Neural cell (in vitro differentiated cells): ENCODE measurements around the gene ANXA2. TPM values are rescaled to one million over a fixed set of nuclear protein-coding genes. Genes with fewer than 3 reads are reported as not detected.

Experiments used
- H2AFZ ChIP-seq: fragments of 200-600, 300-800 bp; sonication (generic), shearing (Covaris generic); 2 replicates; pipeline ENCODE4 v1.6.0; 2014; ENCODE audit warnings: low read depth, mild to moderate bottlenecking, antibody characterized with exemption, low read length, moderate library complexity
- H3F3A ChIP-seq: fragments of 200-600 bp; shearing (Covaris generic); 2 replicates; pipeline ENCODE4 v1.6.1; 2016; ENCODE audit warnings: mild to moderate bottlenecking, moderate library complexity, mixed read lengths, antibody characterized with exemption, low read length; ENCODE audit not compliant: insufficient read depth, poor library complexity, severe bottlenecking
- H3K27ac ChIP-seq: fragments of 200-600, 300-800 bp; sonication (generic), shearing (Covaris generic); 2 replicates; pipeline ENCODE4 v1.5.1; 2014; ENCODE audit warnings: mild to moderate bottlenecking, low read length, moderate library complexity
- H3K27me3 ChIP-seq: fragments of 300-800, 200-600 bp; sonication (generic), shearing (Covaris generic); 2 replicates; pipeline ENCODE4 v1.6.0; 2014; ENCODE audit warnings: mild to moderate bottlenecking, low read depth, low read length, moderate library complexity; ENCODE audit not compliant: insufficient read depth
- H3K36me3 ChIP-seq: fragments of 300-800, 200-600 bp; sonication (generic), shearing (Covaris generic); 2 replicates; pipeline ENCODE4 v1.5.1; 2014; ENCODE audit warnings: mild to moderate bottlenecking, antibody characterized with exemption, low read length, moderate library complexity; ENCODE audit not compliant: insufficient read depth
- H3K4me2 ChIP-seq: fragments of 300-800, 200-600 bp; sonication (generic), shearing (Covaris generic); 2 replicates; pipeline ENCODE4 v1.6.0; 2014; ENCODE audit warnings: mild to moderate bottlenecking, low read length
- H3K4me3 ChIP-seq: fragments of 300-800, 200-600 bp; sonication (generic), shearing (Covaris generic); 2 replicates; pipeline ENCODE4 v1.5.1; 2014; ENCODE audit warnings: mild to moderate bottlenecking, low read length, moderate library complexity
- H3K79me2 ChIP-seq: fragments of 200-600 bp; shearing (Covaris generic); replicated peaks from 2 replicates; pipeline ENCODE4 v1.6.0; 2014; ENCODE audit warnings: mild to moderate bottlenecking, low read length, moderate library complexity; ENCODE audit not compliant: insufficient read depth
- H3K9ac ChIP-seq: fragments of 300-800, 200-600 bp; sonication (generic), shearing (Covaris generic); 2 replicates; pipeline ENCODE4 v1.6.1; 2016; ENCODE audit warnings: mild to moderate bottlenecking, low read length, mixed read lengths
- H3K9me2 ChIP-seq: fragments of 200-600 bp; shearing (Covaris generic); 2 replicates; pipeline ENCODE4 v1.6.1; 2016; ENCODE audit warnings: mild to moderate bottlenecking, low read length, mixed read lengths; ENCODE audit not compliant: insufficient read depth
- H3K9me3 ChIP-seq: fragments of 200-600, 300-800 bp; sonication (generic), shearing (Covaris generic); 2 replicates; pipeline ENCODE4 v1.6.1; 2016; ENCODE audit warnings: mild to moderate bottlenecking, mixed run types, low read length, moderate library complexity, mixed read lengths
- H4K20me1 ChIP-seq: fragments of 200-600 bp; shearing (Covaris generic); 2 replicates; pipeline ENCODE4 v1.6.1; 2016; ENCODE audit warnings: mild to moderate bottlenecking, mixed run types; ENCODE audit not compliant: insufficient read depth
- EP300 ChIP-seq: fragments of 450-650 bp; conservative IDR thresholded peaks from 2 replicates; pipeline ENCODE4 v1.6.1; 2014; ENCODE audit warnings: antibody characterized with exemption, mild to moderate bottlenecking, moderate library complexity; ENCODE audit not compliant: poor library complexity, severe bottlenecking
- EZH2 ChIP-seq: fragments of 200-600, 300-800 bp; shearing (Covaris generic), sonication (generic); IDR thresholded peaks from 2 replicates; pipeline ENCODE4 v1.6.1; 2014; ENCODE audit warnings: antibody characterized with exemption, low read length, borderline replicate concordance, mild to moderate bottlenecking; ENCODE audit not compliant: insufficient read depth, poor library complexity, severe bottlenecking
- MXI1 ChIP-seq: fragments of 450-650 bp; conservative IDR thresholded peaks from 2 replicates; pipeline ENCODE4 v1.6.1; 2014; ENCODE audit warnings: antibody characterized with exemption, mild to moderate bottlenecking; ENCODE audit not compliant: poor library complexity, severe bottlenecking
- POLR2AphosphoS5 ChIP-seq: IDR thresholded peaks from 2 replicates; pipeline ENCODE4 v1.6.1; 2012
- RAD21 ChIP-seq: fragments of 450-650 bp; conservative IDR thresholded peaks from 2 replicates; pipeline ENCODE4 v1.6.1; 2014; ENCODE audit warnings: antibody characterized with exemption, mild to moderate bottlenecking, moderate library complexity
- SMC3 ChIP-seq: fragments of 450-650 bp; conservative IDR thresholded peaks from 2 replicates; pipeline ENCODE4 v1.6.1; 2014; ENCODE audit warnings: antibody characterized with exemption, mild to moderate bottlenecking, moderate library complexity; ENCODE audit not compliant: poor library complexity
- TAF1 ChIP-seq: IDR thresholded peaks from 2 replicates; pipeline ENCODE4 v1.6.1; 2012; ENCODE audit warnings: low read depth
- polyA plus RNA-seq: library from polyadenylated mRNA; depleted of rRNA; stranded (reverse); fragments of >200 nt; gene quantifications from 2 replicates; pipeline ENCODE4 v1.2.3, GENCODE V29; 2014
- TF ChIP-seq, protein P1 (sequence below): IDR thresholded peaks from 2 replicates; pipeline ENCODE4 v1.6.1; 2012; ENCODE audit warnings: borderline replicate concordance
- TF ChIP-seq, protein P2 (sequence below): fragments of 450-650 bp; IDR thresholded peaks from 2 replicates; pipeline ENCODE4 v1.5.1; 2014; ENCODE audit warnings: antibody characterized with exemption, mild to moderate bottlenecking, moderate library complexity; ENCODE audit not compliant: poor library complexity, severe bottlenecking

Gene ANXA2
- polyA plus RNA-seq, 1 donor from 2014 or later: 6.2 TPM

DNA sequence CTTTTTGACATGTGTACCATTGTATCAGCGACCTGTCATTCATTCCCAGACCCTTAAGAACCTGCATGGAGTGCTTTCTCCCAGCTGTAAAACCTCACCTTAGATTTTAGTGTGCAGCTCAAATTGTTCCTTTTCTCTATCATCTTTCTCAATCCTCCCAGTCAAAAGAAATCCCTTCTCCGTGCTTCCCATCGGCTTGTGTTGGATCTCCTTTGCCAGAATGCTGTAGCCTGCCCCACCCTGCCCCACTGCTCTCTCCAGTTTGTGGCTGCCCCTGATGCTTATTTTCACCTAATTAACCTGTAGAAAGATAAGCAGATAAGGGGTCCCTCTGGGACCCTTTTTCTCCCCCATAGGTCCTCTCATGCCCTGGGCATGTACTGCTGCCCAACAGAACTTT, 51.1 kb downstream of the ANXA2 start:
- H3K4me3 ChIP-seq: no peak overlapping the region
- H3K4me2 ChIP-seq: no peak overlapping the region
- no peaks in the 10 kb centered on the region for H3F3A ChIP-seq
- H3K9ac ChIP-seq: no peak overlapping the region
- no peak overlapping the region for H2AFZ ChIP-seq
- no peaks in the 10 kb centered on the region for H4K20me1 ChIP-seq
- H3K36me3 ChIP-seq: no peaks in the 10 kb centered on the region
- no peaks in the 10 kb centered on the region for H3K9me2 ChIP-seq
- H3K27ac ChIP-seq: no peak overlapping the region
- TF ChIP-seq SMC3 (no peak), MXI1 (no peak), RAD21 (no peak), POLR2AphosphoS5 (no peak), TAF1 (no peak), EP300 (no peak)
- TF ChIP-seq, protein P1, sequence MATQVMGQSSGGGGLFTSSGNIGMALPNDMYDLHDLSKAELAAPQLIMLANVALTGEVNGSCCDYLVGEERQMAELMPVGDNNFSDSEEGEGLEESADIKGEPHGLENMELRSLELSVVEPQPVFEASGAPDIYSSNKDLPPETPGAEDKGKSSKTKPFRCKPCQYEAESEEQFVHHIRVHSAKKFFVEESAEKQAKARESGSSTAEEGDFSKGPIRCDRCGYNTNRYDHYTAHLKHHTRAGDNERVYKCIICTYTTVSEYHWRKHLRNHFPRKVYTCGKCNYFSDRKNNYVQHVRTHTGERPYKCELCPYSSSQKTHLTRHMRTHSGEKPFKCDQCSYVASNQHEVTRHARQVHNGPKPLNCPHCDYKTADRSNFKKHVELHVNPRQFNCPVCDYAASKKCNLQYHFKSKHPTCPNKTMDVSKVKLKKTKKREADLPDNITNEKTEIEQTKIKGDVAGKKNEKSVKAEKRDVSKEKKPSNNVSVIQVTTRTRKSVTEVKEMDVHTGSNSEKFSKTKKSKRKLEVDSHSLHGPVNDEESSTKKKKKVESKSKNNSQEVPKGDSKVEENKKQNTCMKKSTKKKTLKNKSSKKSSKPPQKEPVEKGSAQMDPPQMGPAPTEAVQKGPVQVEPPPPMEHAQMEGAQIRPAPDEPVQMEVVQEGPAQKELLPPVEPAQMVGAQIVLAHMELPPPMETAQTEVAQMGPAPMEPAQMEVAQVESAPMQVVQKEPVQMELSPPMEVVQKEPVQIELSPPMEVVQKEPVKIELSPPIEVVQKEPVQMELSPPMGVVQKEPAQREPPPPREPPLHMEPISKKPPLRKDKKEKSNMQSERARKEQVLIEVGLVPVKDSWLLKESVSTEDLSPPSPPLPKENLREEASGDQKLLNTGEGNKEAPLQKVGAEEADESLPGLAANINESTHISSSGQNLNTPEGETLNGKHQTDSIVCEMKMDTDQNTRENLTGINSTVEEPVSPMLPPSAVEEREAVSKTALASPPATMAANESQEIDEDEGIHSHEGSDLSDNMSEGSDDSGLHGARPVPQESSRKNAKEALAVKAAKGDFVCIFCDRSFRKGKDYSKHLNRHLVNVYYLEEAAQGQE: no peak
- H3K27me3 ChIP-seq: no peaks in the 10 kb centered on the region
- no peaks in the 10 kb centered on the region for H3K79me2 ChIP-seq
- no peaks in the 10 kb centered on the region for H3K9me3 ChIP-seq

DNA sequence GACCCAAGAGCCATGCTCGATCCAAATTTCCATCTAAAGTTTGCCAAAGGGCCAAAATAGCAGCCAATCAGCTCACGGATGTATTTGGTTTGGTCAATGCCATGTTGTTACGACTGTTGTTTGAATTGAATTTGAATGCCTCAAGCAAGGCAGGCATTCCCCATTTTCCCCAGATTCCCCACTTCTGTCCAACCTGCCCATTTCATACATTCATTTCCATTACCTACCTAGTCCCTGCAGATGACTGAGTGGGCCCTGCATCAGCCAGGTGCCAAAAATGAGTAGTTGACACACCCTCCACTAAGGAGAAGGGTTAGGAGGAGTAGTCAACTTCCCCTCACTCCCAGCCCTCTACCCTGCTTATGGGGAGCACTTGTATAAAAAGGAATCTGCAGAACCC, 51.7 kb downstream of the ANXA2 start:
- no peak for TF ChIP-seq MXI1
- H3K9me2 ChIP-seq: no peaks in the 10 kb centered on the region
- H3K79me2 ChIP-seq: no peaks in the 10 kb centered on the region
- H3K27ac ChIP-seq: no peak overlapping the region
- no peaks in the 10 kb centered on the region for H3K36me3 ChIP-seq
- no peak overlapping the region for H3K4me2 ChIP-seq
- no peak overlapping the region for H2AFZ ChIP-seq
- no peaks in the 10 kb centered on the region for H3K27me3 ChIP-seq
- H3K9me3 ChIP-seq: no peaks in the 10 kb centered on the region
- H3K9ac ChIP-seq: no peak overlapping the region
- no peaks in the 10 kb centered on the region for H4K20me1 ChIP-seq
- H3K4me3 ChIP-seq: no peak overlapping the region
- H3F3A ChIP-seq: no peaks in the 10 kb centered on the region

DNA sequence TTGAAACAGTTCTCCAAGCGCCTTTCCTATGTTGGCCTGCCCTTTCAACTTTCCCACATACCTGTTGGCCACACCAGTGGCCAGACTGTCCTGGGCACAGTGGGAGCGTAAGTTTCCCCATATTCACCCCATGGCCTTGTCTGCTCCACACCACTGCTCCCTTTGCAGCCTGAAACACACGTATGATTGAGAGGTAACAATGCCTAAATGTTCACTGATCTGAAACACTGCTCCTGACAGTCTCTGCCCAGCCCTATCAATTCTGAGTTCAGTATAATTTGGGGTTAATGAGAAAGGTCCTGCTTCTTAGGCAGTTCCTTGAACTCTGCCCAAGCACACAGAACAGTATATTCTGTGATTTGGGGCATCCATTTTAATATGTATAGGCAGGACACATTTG, 52.2 kb downstream of the ANXA2 start:
- no peaks in the 10 kb centered on the region for H3K36me3 ChIP-seq
- no peak overlapping the region for H3K9ac ChIP-seq
- H3F3A ChIP-seq: no peaks in the 10 kb centered on the region
- TF ChIP-seq SMC3 (no peak), RAD21 (no peak), MXI1 (no peak), POLR2AphosphoS5 (no peak), TAF1 (no peak), EP300 (no peak), EZH2 (no peak)
- TF ChIP-seq, protein P1: no peak
- TF ChIP-seq, protein P2, sequence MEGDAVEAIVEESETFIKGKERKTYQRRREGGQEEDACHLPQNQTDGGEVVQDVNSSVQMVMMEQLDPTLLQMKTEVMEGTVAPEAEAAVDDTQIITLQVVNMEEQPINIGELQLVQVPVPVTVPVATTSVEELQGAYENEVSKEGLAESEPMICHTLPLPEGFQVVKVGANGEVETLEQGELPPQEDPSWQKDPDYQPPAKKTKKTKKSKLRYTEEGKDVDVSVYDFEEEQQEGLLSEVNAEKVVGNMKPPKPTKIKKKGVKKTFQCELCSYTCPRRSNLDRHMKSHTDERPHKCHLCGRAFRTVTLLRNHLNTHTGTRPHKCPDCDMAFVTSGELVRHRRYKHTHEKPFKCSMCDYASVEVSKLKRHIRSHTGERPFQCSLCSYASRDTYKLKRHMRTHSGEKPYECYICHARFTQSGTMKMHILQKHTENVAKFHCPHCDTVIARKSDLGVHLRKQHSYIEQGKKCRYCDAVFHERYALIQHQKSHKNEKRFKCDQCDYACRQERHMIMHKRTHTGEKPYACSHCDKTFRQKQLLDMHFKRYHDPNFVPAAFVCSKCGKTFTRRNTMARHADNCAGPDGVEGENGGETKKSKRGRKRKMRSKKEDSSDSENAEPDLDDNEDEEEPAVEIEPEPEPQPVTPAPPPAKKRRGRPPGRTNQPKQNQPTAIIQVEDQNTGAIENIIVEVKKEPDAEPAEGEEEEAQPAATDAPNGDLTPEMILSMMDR: no peak
- H4K20me1 ChIP-seq: no peaks in the 10 kb centered on the region
- no peak overlapping the region for H3K4me3 ChIP-seq
- H3K9me3 ChIP-seq: no peaks in the 10 kb centered on the region
- no peak overlapping the region for H2AFZ ChIP-seq
- no peaks in the 10 kb centered on the region for H3K9me2 ChIP-seq
- H3K4me2 ChIP-seq: no peak overlapping the region
- no peaks in the 10 kb centered on the region for H3K79me2 ChIP-seq
- H3K27ac ChIP-seq: no peak overlapping the region
- no peaks in the 10 kb centered on the region for H3K27me3 ChIP-seq
